Measurements from ENCODE around the gene MKLN1. TPM values are rescaled to one million over a fixed set of nuclear protein-coding genes. Genes with fewer than 3 reads are reported as not detected.
A peak's percentile ranks its signal among the peaks of the same experiment; 100 is the strongest.

Gene MKLN1
- total RNA-seq, 8 experiments from 2014 or later, result 19.7 to 65.6 (median 30.5) TPM

- Histone ChIP-seq H3K4me3 (no peak overlapping the region), H3K4me1 (replicated peaks in 1 of 2) (peaks cover 0 to 2% of the 10 kb centered on the region in 2 donors), H3K27ac (no peak overlapping the region)
- ATAC-seq (replicated peaks in 6 of 8), result no peak
- 80 to 100% (median 100%) methylated on average over 1 to 4 of the region's 15 CpGs; no CpG with 5 or more reads in 3 of the 10 experiments for WGBS, 10 experiments
- in situ Hi-C loops (cut with MboI; ENCODE audit: low pct_unique_long_range_greater_than_20kb in 2 of 9, low sequenced_read_pairs in 9 of 9, unreplicated experiment in 9 of 9), result loop anchor here in 1 of 9 experiments (25.0 kb wide), 1 partner anchor 128 kb away; no protein-coding TSS in a partner anchor
These were observed 206.2 kb downstream of the MKLN1 start for GRCh38 chr7:131533566-131534561.

GRCh38 chr7:131536361-131536849, 208.7 kb downstream of the MKLN1 start:
- WGBS, 10 experiments, result 83 to 100% (median 95%) methylated on average over 1 to 4 of the region's 7 CpGs; no CpG with 5 or more reads in 2 of the 10 experiments
- no peak for ATAC-seq (replicated peaks in 6 of 8)
- in situ Hi-C loops (cut with MboI; ENCODE audit: low pct_unique_long_range_greater_than_20kb in 2 of 9, low sequenced_read_pairs in 9 of 9, unreplicated experiment in 9 of 9), result loop anchor here in 1 of 9 experiments (25.0 kb wide), 1 partner anchor 126 kb away; no protein-coding TSS in a partner anchor
- no peak overlapping the region for H3K4me3 ChIP-seq
- H3K4me1 ChIP-seq (replicated peaks in 1 of 2), result no peaks in the 10 kb centered on the region
- H3K27ac ChIP-seq, result no peak overlapping the region

- WGBS, 10 experiments, result 7 to 100% (median 20%) methylated on average over 1 to 5 of the region's 12 CpGs; no CpG with 5 or more reads in 5 of the 10 experiments
- no peak overlapping the region for H3K27ac ChIP-seq
- in situ Hi-C loops (cut with MboI; ENCODE audit: low pct_unique_long_range_greater_than_20kb in 2 of 9, low sequenced_read_pairs in 9 of 9, unreplicated experiment in 9 of 9), result loop anchor here in 1 of 9 experiments (25.0 kb wide), 1 partner anchor 125 kb away; no protein-coding TSS in a partner anchor
- no peak overlapping the region for H3K4me3 ChIP-seq
- H3K4me1 ChIP-seq (replicated peaks in 1 of 2), result no peaks in the 10 kb centered on the region
- ATAC-seq (replicated peaks in 6 of 8), result peak in 5 of 8 experiments; percentile 21 to 73 (median 60)
These were observed 209.9 kb downstream of the MKLN1 start for GRCh38 chr7:131537571-131537978.

DNA sequence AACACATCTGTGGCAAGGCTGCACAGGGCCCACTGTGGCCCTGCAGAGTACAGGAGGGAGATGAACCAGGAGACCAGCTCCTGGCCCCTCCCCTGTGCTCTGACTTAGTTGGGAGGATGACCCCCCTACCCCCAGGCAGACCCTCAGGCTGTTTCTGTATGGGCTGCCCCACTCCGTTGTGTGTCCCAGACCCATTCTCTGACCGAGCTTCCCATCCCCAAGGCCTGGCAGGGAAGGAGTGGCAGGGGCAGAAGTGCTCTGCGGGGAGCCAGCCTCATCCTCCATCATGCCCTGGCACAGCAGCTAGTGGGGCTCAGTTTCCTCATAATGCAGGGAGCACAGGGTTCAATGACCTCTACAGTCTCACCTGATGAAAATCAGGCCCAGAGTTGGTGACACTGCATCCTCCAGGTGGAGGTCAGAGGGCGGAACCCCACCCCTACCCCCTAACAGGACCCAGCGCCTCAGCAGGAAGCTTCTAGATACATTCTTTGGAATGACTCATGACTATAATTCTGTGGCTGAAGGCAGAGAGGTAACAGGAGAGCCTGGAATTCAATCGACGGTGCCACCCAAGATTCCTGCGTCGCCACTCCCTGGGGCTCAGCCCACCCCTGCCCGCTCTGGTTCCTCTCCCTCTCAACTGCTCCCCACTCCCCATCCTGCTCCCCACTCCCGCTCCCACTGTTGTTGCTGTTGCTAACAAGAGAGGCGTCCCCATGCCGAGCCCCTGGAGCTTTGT, 210.6 kb downstream of the MKLN1 start:
- 80 to 100% (median 100%) methylated on average over 1 of the region's 13 CpGs; no CpG with 5 or more reads in 7 of the 10 experiments for WGBS, 10 experiments
- Histone ChIP-seq H3K27ac (no peak overlapping the region), H3K4me3 (no peak overlapping the region), H3K4me1 (replicated peaks in 1 of 2) (no peaks in the 10 kb centered on the region)
- peak in 3 of 8 experiments; percentile 22 to 41 (median 33) for ATAC-seq (replicated peaks in 6 of 8)
- in situ Hi-C loops (cut with MboI; ENCODE audit: low pct_unique_long_range_greater_than_20kb in 2 of 9, low sequenced_read_pairs in 9 of 9, unreplicated experiment in 9 of 9), result loop anchor here in 1 of 9 experiments (25.0 kb wide), 1 partner anchor 124 kb away; no protein-coding TSS in a partner anchor

- H3K4me1 ChIP-seq (replicated peaks in 1 of 2), result no peaks in the 10 kb centered on the region
- 80 to 100% (median 94%) methylated on average over 1 to 2 of the region's 7 CpGs; no CpG with 5 or more reads in 6 of the 10 experiments for WGBS, 10 experiments
- in situ Hi-C loops (cut with MboI; ENCODE audit: low pct_unique_long_range_greater_than_20kb in 2 of 9, low sequenced_read_pairs in 9 of 9, unreplicated experiment in 9 of 9), result loop anchor here in 1 of 9 experiments (25.0 kb wide), 1 partner anchor 124 kb away; no protein-coding TSS in a partner anchor
These were observed 211.1 kb downstream of the MKLN1 start for GRCh38 chr7:131538813-131539179.

DNA sequence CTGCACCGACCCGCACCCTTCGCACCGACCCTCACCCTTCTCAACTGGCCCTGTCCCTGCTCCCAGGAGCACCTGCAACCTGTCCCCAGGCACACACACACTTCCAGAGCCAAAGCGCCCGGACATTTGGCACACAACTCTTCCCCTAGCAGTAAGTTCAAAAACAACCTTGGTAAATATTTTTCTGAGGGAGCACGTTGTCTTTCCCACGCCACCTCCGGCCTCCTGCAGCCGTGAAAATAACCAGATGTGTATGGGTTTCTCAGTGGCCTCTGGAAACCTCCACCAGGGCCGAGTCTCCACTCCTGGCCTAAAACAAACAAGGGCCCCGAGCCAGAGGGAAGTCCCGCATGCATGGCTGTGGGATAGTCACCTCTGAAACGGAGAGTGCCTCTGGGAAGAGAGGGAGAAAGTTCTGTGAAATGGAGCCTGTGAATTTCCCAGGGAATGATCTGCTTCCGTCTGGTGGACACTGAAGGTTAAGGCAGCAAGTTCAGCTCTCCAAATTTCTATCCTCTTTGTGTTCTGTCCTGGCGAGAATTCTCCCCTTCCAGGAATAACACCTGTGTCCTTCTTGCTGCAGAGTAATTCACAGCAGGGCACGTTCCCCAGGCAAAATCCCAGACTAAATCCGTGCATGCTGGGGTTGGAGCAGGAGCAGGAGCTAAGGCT, 213.0 kb downstream of the MKLN1 start:
- in situ Hi-C loops (cut with MboI; ENCODE audit: low pct_unique_long_range_greater_than_20kb in 2 of 9, low sequenced_read_pairs in 9 of 9, unreplicated experiment in 9 of 9), result loop anchor here in 2 of 9 experiments (10.0 to 25.0 kb wide), 2 partner anchors 114 to 122 kb away; no protein-coding TSS in a partner anchor
- Histone ChIP-seq H3K27ac (no peak overlapping the region), H3K4me1 (replicated peaks in 1 of 2) (peaks cover 11 to 12% of the 10 kb centered on the region in 2 donors), H3K4me3 (no peak overlapping the region)
- 60 to 91% (median 80%) methylated on average over 1 to 8 of the region's 18 CpGs; no CpG with 5 or more reads in 1 of the 10 experiments for WGBS, 10 experiments
- ATAC-seq (replicated peaks in 6 of 8), result no peak

More at GRCh38 chr7:131538813-131539179, 211.1 kb downstream of the MKLN1 start:
- H3K27ac ChIP-seq, result no peak overlapping the region
- no peak for ATAC-seq (replicated peaks in 6 of 8)
- H3K4me3 ChIP-seq, result no peak overlapping the region

DNA sequence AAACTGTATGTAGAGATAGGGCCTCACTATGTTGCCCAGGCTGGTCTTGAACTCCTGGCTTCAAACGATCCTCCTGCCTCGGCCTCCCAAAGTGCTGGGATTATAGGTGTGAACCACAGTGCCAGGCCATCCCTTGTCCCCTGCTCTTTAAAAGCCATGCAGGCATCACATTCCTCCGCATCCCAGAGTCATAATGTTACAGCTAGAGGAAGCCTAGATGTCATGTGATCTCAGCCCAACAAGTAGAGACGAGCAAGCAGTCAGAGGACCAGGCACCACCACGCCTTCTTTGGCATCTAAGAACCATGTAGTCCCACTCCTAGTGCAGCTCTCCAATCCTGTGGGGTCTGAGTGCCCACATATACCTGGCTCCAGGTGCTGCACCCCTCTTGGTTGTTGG, 215.6 kb downstream of the MKLN1 start:
- Histone ChIP-seq H3K27ac (no peak overlapping the region), H3K4me3 (no peak overlapping the region), H3K4me1 (replicated peaks in 1 of 2) (peaks cover 12 to 14% of the 10 kb centered on the region in 2 donors)
- ATAC-seq (replicated peaks in 6 of 8), result no peak
- 40 to 96% (median 84%) methylated on average over 1 to 5 of the region's 5 CpGs; no CpG with 5 or more reads in 4 of the 10 experiments for WGBS, 10 experiments
- in situ Hi-C loops (cut with MboI; ENCODE audit: low pct_unique_long_range_greater_than_20kb in 2 of 9, low sequenced_read_pairs in 9 of 9, unreplicated experiment in 9 of 9), result loop anchor here in 2 of 9 experiments (10.0 to 25.0 kb wide), 2 partner anchors 112 to 119 kb away; no protein-coding TSS in a partner anchor

DNA sequence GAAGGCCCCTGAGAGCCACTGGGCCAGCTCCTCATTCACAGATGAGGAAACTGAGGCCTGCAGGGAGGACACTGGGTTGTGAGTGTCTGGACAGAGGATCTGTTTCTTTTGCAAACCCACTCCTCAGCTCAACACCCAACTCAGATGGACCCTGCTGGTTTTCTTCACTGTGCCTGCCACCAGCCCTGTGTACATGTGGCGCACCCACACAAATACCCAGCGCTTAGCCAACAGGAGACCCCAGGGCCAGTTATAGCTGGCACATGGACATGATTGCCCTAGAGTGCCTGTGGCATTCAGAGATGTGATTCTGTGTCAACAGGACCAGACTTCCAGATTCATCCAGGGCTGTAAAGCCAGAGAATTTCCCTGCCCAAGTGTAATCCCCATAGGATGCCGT, 216.3 kb downstream of the MKLN1 start:
- in situ Hi-C loops (cut with MboI; ENCODE audit: low pct_unique_long_range_greater_than_20kb in 2 of 9, low sequenced_read_pairs in 9 of 9, unreplicated experiment in 9 of 9), result loop anchor here in 2 of 9 experiments (10.0 to 25.0 kb wide), 2 partner anchors 111 to 118 kb away; no protein-coding TSS in a partner anchor
- ATAC-seq (replicated peaks in 6 of 8), result no peak
- WGBS, 10 experiments, result 83 to 100% (median 100%) methylated on average over 1 to 2 of the region's 3 CpGs; no CpG with 5 or more reads in 6 of the 10 experiments
- Histone ChIP-seq H3K4me3 (no peak overlapping the region), H3K27ac (no peak overlapping the region), H3K4me1 (replicated peaks in 1 of 2) (peaks cover 12 to 14% of the 10 kb centered on the region in 2 donors)

GRCh38 chr7:131544449-131545301, 217.0 kb downstream of the MKLN1 start:
- no peak overlapping the region for H3K4me3 ChIP-seq
- WGBS, 10 experiments, result 38 to 91% (median 62%) methylated on average over 2 to 4 of the region's 16 CpGs; no CpG with 5 or more reads in 3 of the 10 experiments
- H3K4me1 ChIP-seq (replicated peaks in 1 of 2), result peaks cover 12 to 14% of the 10 kb centered on the region in 2 donors
- peak; percentile 49 to 87 (median 78) for ATAC-seq (replicated peaks in 6 of 8)
- in situ Hi-C loops (cut with MboI; ENCODE audit: low pct_unique_long_range_greater_than_20kb in 2 of 9, low sequenced_read_pairs in 9 of 9, unreplicated experiment in 9 of 9), result loop anchor here in 2 of 9 experiments (10.0 to 25.0 kb wide), 2 partner anchors 110 to 118 kb away; no protein-coding TSS in a partner anchor
- H3K27ac ChIP-seq, result peak overlapping the region in 1 of 2 donors; percentile 75

DNA sequence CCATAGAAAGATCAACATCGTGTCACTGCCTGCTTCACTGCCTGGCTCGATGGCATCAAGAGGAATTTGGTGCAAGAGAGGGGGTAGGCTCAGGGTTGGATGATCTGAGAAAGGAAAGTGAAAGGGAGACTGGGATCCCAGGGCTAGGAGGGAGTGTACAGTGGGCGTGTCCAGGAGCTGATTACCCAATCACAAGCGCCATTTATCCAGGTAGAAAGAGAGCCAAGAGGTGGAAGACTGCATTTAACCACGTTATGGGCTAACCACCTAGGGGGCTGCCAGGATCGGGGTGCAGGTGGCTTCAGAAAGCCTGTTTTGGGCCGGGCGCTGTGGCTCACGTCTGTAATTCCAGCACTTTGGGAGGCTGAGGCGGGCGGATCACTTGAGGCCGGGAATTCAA, 218.4 kb downstream of the MKLN1 start:
- in situ Hi-C loops (cut with MboI; ENCODE audit: low pct_unique_long_range_greater_than_20kb in 2 of 9, low sequenced_read_pairs in 9 of 9, unreplicated experiment in 9 of 9), result loop anchor here in 2 of 9 experiments (10.0 to 25.0 kb wide), 2 partner anchors 109 to 116 kb away; no protein-coding TSS in a partner anchor
- 40 to 100% (median 94%) methylated on average over 1 to 10 of the region's 12 CpGs; no CpG with 5 or more reads in 3 of the 10 experiments for WGBS, 10 experiments
- Histone ChIP-seq H3K4me1 (replicated peaks in 1 of 2) (peaks cover 12 to 14% of the 10 kb centered on the region in 2 donors), H3K27ac (no peak overlapping the region), H3K4me3 (no peak overlapping the region)
- peak in 1 of 8 experiments; percentile 6 for ATAC-seq (replicated peaks in 6 of 8)
